Fibroblast of pulmonary artery (primary cell): ENCODE results near the gene TMEM108.

Source experiments
- DNase-seq: peaks from one replicate; pipeline ENCODE4 v3.0.0-alpha.2; 2010; ENCODE audit warnings: low read depth
- H3K4me3 ChIP-seq: replicated peaks from 2 replicates; pipeline ENCODE4 v1.5.1; 2011; ENCODE audit warnings: low read depth, mild to moderate bottlenecking, control low read depth, low read length, moderate library complexity
- TF ChIP-seq, protein P1 (sequence below): IDR thresholded peaks from 2 replicates; pipeline ENCODE4 v1.5.1; 2011; ENCODE audit warnings: mild to moderate bottlenecking, control low read depth, low read length, inconsistent platforms; ENCODE audit errors: missing control alignments

The TMEM108 gene

DNA sequence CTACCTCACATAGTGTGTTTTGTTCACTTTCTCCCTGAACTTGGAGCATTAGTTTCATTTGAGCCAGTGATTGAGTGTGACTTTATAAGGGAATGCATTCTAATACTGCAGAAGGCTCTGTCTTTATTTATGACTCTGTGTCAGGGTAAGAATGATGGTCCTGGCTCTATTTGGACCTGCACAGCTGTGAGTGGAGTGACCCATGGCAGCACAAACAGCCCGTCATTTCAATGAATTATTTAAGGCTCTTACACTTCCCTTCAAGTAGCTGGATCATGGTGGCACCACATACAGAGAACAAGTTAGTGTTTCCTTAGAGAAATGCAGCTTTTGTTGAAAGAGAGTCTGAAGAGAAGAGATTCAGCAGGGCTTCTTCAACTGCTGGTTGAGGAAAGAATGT is 16.4 kb downstream of the TMEM108 start:
- no peak overlapping the region for H3K4me3 ChIP-seq
- TF ChIP-seq, protein P1, sequence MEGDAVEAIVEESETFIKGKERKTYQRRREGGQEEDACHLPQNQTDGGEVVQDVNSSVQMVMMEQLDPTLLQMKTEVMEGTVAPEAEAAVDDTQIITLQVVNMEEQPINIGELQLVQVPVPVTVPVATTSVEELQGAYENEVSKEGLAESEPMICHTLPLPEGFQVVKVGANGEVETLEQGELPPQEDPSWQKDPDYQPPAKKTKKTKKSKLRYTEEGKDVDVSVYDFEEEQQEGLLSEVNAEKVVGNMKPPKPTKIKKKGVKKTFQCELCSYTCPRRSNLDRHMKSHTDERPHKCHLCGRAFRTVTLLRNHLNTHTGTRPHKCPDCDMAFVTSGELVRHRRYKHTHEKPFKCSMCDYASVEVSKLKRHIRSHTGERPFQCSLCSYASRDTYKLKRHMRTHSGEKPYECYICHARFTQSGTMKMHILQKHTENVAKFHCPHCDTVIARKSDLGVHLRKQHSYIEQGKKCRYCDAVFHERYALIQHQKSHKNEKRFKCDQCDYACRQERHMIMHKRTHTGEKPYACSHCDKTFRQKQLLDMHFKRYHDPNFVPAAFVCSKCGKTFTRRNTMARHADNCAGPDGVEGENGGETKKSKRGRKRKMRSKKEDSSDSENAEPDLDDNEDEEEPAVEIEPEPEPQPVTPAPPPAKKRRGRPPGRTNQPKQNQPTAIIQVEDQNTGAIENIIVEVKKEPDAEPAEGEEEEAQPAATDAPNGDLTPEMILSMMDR, result no peak
- DNase-seq, result no peak

DNA sequence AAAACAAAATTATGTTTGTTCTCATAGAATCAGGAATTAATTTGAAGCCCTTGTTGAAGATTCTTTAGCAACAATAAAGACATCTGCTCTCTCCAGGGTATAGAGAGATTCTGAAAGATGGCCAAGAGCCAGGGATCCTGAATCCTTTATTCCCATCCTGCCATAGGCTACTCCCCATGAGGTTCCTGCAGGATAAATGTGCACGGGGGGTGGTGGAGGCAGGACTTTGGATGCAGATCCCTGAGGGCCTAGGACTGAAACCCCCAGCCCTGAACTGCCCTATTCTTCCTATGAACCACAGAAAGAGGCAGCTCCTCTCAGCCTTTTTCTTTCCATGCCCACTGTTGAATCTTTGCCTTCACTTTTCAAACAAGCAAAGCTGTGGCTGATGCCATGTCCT is 17.1 kb downstream of the TMEM108 start:
- H3K4me3 ChIP-seq, result no peak overlapping the region
- DNase-seq, result no peak
- TF ChIP-seq, protein P1, result no peak

DNA sequence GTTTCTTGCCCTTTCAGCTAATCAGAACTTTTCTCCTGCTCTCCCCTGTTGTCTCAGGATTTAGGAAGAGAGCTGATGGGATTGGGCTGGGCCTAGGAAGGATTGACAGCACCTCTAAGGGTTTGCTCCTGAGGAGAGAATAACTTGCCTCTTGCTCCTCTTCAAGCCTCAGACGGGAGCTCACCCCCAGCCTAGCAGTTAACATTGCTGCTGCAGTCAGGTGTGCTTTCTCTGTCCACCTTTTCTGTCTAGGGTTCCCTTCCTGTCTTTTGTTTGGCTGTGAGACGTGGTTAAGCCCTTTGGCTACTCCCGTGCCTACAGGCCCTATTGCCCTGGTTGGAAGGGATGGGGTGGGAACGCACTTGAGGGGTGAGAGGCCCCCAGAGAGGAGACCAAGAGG is 20.1 kb downstream of the TMEM108 start:
- TF ChIP-seq, protein P1, result no peak
- no peak for DNase-seq
- H3K4me3 ChIP-seq, result no peak overlapping the region

DNA sequence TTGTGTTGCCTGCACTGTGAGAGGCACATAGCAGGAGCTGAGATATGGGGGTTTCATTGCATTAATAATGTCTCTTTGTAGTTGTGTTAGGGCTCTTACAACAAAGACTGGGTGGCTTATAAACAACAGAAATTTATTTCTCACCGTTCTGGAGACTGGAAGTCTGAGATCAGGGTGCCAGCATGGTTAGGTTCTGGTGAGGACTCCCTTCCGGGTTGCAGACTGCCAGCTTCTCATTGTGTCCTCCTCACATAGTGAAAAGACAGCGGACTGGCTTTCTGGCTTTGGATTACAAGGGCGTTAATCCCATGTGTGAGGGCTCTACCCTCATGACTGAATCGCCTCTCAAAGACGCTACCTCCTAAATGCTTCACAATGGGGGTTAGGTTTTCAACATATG is 20.6 kb downstream of the TMEM108 start:
- H3K4me3 ChIP-seq, result no peak overlapping the region
- TF ChIP-seq, protein P1, result no peak
- no peak for DNase-seq

DNA sequence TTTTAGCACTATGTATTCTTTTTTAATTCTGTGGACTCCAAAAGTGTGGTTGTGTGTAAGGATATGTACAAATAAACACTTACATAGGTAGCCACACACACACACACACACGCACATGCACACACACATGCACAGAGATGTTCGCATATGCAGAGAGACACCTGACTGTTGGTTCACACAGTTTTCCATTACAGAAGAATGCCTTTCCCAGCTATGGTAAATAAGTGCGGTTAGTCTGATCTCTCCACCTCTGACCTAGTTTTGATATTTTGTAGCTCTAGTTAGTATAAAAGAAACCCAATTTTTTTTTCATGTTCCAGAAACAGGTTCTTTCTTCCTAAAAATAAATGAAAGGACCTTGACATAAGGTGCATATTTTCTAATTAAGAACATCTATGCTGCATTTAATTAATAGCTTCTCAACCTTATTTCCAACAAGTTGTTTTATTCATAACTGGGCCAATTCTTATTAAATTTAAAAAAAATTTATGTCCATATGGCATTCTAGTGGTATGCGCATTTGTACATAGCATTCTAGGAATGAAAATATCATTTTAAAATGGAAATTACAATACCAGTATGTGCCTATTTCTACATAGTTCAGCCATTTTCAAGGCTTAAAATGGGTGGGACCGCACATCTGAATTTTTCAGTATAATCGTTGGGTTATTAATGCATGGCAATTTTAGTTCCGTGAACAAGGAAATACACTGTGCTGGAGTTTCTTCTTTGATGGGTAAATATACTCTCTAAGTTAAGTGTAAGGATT is 27.2 kb downstream of the TMEM108 start:
- TF ChIP-seq, protein P1, result no peak

DNA sequence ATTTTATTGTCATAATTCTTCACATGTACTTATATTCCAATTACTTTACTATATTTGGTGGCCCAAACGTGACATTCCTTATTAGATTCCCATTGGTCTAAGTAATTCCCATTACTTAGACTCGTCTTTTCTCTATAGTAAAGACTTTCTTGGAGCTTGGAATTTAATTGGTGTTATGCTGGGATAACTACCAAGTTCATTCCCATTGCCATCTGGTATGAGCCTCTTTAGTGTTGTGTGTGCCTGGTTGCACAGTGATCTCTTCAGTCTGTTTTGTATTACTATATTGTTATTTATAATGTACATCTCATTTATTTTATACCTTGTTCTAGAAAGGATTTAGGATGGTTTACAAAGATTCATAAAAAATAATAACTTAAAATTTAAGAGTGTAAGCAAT is 27.8 kb downstream of the TMEM108 start:
- no peak overlapping the region for H3K4me3 ChIP-seq
- no peak for DNase-seq
- TF ChIP-seq, protein P1, result no peak

More for the DNA sequence above, 27.2 kb downstream of the TMEM108 start:
- no peak for DNase-seq
- H3K4me3 ChIP-seq, result no peak overlapping the region
